ENCODE results near the gene ALKBH1.
"Not testable (repeated sequence)": the region's sequence is repeated elsewhere in the genome, so short reads cannot be mapped to it uniquely, and the experiment has no call there.

The ALKBH1 gene

DNA sequence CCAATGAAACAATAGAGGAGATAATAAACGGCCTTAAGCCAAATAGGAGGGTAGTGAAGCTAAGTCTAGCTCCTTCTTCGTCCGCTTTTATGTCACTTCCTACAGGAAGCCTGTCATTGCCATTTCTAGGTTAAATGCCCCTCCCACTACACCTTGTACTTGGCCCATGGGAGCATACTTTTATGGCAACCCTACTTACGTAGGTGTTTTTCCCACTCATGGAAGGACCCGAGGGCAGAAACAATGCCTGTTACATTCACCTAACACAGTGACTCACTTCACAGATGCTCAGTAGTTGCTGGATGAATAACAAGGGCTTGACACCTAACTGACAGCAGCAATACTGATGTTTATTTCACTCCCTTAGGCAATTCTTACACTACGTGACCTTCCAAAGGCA, 44.5 kb downstream of the ALKBH1 start:
- POLR2A ChIA-PET: no interaction called here
- TF ChIP-seq SUZ12 (IDR thresholded peaks at IDR 0.05): no peak
- TF ChIP-seq NFRKB (IDR thresholded peaks at IDR 0.05): no peak
- TF ChIP-seq HDGF (IDR thresholded peaks at IDR 0.05; ENCODE audit: borderline replicate concordance): no peak
- no peak for TF ChIP-seq L3MBTL2 (conservative IDR thresholded peaks at IDR 0.05)
- TF ChIP-seq FOXK2 (IDR thresholded peaks at IDR 0.05): no peak
- no peak for TF ChIP-seq FOXA1 (IDR thresholded peaks at IDR 0.05)
- no peak for TF ChIP-seq ZNF384 (IDR thresholded peaks at IDR 0.05)
- no peak for TF ChIP-seq SP1 (IDR thresholded peaks at IDR 0.05)
- no peak for TF ChIP-seq TARDBP (IDR thresholded peaks at IDR 0.05)
- no peak for TF ChIP-seq FOXM1 (IDR thresholded peaks at IDR 0.05; ENCODE audit: borderline replicate concordance)
- no peak for TF ChIP-seq CTBP1 (IDR thresholded peaks at IDR 0.05; ENCODE audit: borderline replicate concordance)
- TF ChIP-seq, protein P1, sequence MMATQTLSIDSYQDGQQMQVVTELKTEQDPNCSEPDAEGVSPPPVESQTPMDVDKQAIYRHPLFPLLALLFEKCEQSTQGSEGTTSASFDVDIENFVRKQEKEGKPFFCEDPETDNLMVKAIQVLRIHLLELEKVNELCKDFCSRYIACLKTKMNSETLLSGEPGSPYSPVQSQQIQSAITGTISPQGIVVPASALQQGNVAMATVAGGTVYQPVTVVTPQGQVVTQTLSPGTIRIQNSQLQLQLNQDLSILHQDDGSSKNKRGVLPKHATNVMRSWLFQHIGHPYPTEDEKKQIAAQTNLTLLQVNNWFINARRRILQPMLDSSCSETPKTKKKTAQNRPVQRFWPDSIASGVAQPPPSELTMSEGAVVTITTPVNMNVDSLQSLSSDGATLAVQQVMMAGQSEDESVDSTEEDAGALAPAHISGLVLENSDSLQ (IDR thresholded peaks at IDR 0.05): no peak
- CTCF ChIA-PET: no interaction called here
- no peak for DNase-seq (ENCODE audit: extremely low spot score)

DNA sequence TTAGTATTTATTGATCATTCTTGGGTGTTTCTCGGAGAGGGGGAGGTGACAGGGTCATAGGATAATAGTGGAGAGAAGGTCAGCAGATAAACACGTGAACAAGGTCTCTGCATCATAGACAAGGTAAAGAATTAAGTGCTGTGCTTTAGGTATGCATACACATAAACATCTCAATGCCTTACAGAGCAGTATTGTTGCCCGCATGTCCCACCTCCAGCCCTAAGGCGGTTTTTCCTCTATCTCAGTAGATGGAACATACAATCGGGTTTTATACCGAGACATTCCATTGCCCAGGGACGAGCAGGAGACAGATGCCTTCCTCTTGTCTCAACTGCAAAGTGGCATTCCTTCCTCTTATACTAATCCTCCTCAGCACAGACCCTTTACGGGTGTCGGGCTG, 46.3 kb downstream of the ALKBH1 start:
- POLR2A ChIA-PET; DNase-seq (ENCODE audit: extremely low spot score); CTCF ChIA-PET: not testable (repeated sequence)

DNA sequence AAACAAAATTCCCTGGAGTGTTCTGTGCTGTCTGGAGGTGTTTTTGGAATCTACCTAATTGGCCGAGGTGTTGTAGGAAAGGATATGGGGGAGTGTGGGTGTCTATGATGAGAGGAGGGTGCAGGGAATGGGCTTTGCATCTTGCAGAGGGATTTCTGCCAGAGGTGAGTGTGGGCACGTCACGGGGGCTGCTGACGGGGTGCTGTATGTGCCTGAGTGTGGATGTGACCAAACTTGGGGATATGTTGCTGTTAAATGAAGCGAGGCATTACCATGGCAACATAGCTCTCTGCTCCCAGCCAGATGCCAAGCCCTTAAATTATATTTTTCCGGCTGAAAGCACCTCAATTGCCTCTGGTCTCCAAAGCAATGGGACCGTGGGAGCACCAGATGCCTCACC, 47.1 kb downstream of the ALKBH1 start:
- no peak for DNase-seq (ENCODE audit: extremely low spot score)
- CTCF ChIA-PET: no interaction called here
- POLR2A ChIA-PET: no interaction called here
- TF ChIP-seq ZNF384 (IDR thresholded peaks at IDR 0.05): no peak
- no peak for TF ChIP-seq L3MBTL2 (conservative IDR thresholded peaks at IDR 0.05)
- TF ChIP-seq NFRKB (IDR thresholded peaks at IDR 0.05): no peak
- TF ChIP-seq HDGF (IDR thresholded peaks at IDR 0.05; ENCODE audit: borderline replicate concordance): no peak
- TF ChIP-seq TARDBP (IDR thresholded peaks at IDR 0.05): no peak
- TF ChIP-seq LEF1 (IDR thresholded peaks at IDR 0.05; ENCODE audit: borderline replicate concordance): no peak
- no peak for TF ChIP-seq ELF4 (IDR thresholded peaks at IDR 0.05)
- TF ChIP-seq SUZ12 (IDR thresholded peaks at IDR 0.05): no peak
- no peak for TF ChIP-seq SP1 (IDR thresholded peaks at IDR 0.05)
- TF ChIP-seq CTBP1 (IDR thresholded peaks at IDR 0.05; ENCODE audit: borderline replicate concordance): no peak
- TF ChIP-seq BHLHE40 (IDR thresholded peaks at IDR 0.05; ENCODE audit: borderline replicate concordance): no peak
- no peak for TF ChIP-seq FOXK2 (IDR thresholded peaks at IDR 0.05)
- TF ChIP-seq, protein P1 (IDR thresholded peaks at IDR 0.05): no peak
- TF ChIP-seq ARNT (IDR thresholded peaks at IDR 0.05): no peak
- TF ChIP-seq FOXM1 (IDR thresholded peaks at IDR 0.05; ENCODE audit: borderline replicate concordance): no peak
- TF ChIP-seq FOXA1 (IDR thresholded peaks at IDR 0.05): no peak

DNA sequence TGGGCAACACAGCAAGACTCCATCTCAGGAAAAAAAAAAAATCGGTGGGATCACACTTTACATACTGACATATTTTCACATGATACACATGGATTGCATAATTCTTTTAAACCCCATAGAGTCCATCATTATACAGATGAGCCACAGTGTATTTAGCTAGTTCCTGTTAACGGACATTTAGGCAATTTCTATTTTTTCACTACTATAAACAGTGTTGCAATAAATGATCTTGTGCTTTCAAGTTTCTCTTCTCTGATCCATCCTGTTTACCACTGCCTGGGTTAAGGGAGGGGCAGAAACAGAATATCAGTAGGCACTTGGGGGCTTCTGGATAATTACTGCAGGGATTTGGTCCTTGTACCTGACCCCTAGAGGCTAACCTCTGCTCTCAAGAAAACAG, 48.0 kb downstream of the ALKBH1 start:
- no peak for DNase-seq (ENCODE audit: extremely low spot score)
- no peak for TF ChIP-seq ARNT (IDR thresholded peaks at IDR 0.05)
- TF ChIP-seq SP1 (IDR thresholded peaks at IDR 0.05): no peak
- TF ChIP-seq L3MBTL2 (conservative IDR thresholded peaks at IDR 0.05): no peak
- no peak for TF ChIP-seq BHLHE40 (IDR thresholded peaks at IDR 0.05; ENCODE audit: borderline replicate concordance)
- no peak for TF ChIP-seq SUZ12 (IDR thresholded peaks at IDR 0.05)
- no peak for TF ChIP-seq NFRKB (IDR thresholded peaks at IDR 0.05)
- no peak for TF ChIP-seq LEF1 (IDR thresholded peaks at IDR 0.05; ENCODE audit: borderline replicate concordance)
- no peak for TF ChIP-seq CTBP1 (IDR thresholded peaks at IDR 0.05; ENCODE audit: borderline replicate concordance)
- no peak for TF ChIP-seq HDGF (IDR thresholded peaks at IDR 0.05; ENCODE audit: borderline replicate concordance)
- no peak for TF ChIP-seq FOXM1 (IDR thresholded peaks at IDR 0.05; ENCODE audit: borderline replicate concordance)
- TF ChIP-seq, protein P1 (IDR thresholded peaks at IDR 0.05): no peak
- TF ChIP-seq ELF4 (IDR thresholded peaks at IDR 0.05): no peak
- TF ChIP-seq TARDBP (IDR thresholded peaks at IDR 0.05): no peak
- no peak for TF ChIP-seq ZNF384 (IDR thresholded peaks at IDR 0.05)
- no peak for TF ChIP-seq FOXA1 (IDR thresholded peaks at IDR 0.05)
- no peak for TF ChIP-seq FOXK2 (IDR thresholded peaks at IDR 0.05)
- ChIA-PET POLR2A (no interaction called here), CTCF (no interaction called here)

DNA sequence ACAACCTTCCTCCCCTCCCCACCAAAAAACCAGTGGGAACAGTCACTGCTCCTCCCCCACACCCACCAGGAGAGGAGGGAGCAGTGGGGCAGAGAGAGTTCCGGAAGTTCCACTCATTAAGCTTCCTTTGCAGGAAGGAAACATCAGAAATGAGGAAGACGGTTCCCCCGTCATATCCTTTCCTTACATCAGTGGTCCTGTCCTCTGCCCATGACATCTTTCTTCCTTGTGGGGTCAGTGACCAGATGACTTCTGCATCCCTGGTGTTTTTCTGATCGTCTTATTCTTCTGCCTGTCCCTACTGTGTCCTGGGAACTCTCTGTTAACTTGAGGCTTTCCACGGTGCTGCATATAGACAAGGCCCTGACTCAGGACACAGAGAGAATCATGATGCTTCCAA, 50.5 kb downstream of the ALKBH1 start:
- no peak for TF ChIP-seq ELF4 (IDR thresholded peaks at IDR 0.05)
- TF ChIP-seq LEF1 (IDR thresholded peaks at IDR 0.05; ENCODE audit: borderline replicate concordance): no peak
- no peak for TF ChIP-seq BHLHE40 (IDR thresholded peaks at IDR 0.05; ENCODE audit: borderline replicate concordance)
- TF ChIP-seq CTBP1 (IDR thresholded peaks at IDR 0.05; ENCODE audit: borderline replicate concordance): no peak
- TF ChIP-seq, protein P1 (IDR thresholded peaks at IDR 0.05): no peak
- TF ChIP-seq ARNT (IDR thresholded peaks at IDR 0.05): no peak
- TF ChIP-seq ZNF384 (IDR thresholded peaks at IDR 0.05): no peak
- no peak for TF ChIP-seq TARDBP (IDR thresholded peaks at IDR 0.05)
- TF ChIP-seq NFRKB (IDR thresholded peaks at IDR 0.05): no peak
- no peak for TF ChIP-seq L3MBTL2 (conservative IDR thresholded peaks at IDR 0.05)
- no peak for TF ChIP-seq SUZ12 (IDR thresholded peaks at IDR 0.05)
- no peak for TF ChIP-seq SP1 (IDR thresholded peaks at IDR 0.05)
- no peak for TF ChIP-seq FOXM1 (IDR thresholded peaks at IDR 0.05; ENCODE audit: borderline replicate concordance)
- TF ChIP-seq FOXK2 (IDR thresholded peaks at IDR 0.05): no peak
- TF ChIP-seq FOXA1 (IDR thresholded peaks at IDR 0.05): no peak
- TF ChIP-seq HDGF (IDR thresholded peaks at IDR 0.05; ENCODE audit: borderline replicate concordance): no peak
- ChIA-PET CTCF (no interaction called here), POLR2A (no interaction called here)
- DNase-seq (ENCODE audit: extremely low spot score): no peak

DNA sequence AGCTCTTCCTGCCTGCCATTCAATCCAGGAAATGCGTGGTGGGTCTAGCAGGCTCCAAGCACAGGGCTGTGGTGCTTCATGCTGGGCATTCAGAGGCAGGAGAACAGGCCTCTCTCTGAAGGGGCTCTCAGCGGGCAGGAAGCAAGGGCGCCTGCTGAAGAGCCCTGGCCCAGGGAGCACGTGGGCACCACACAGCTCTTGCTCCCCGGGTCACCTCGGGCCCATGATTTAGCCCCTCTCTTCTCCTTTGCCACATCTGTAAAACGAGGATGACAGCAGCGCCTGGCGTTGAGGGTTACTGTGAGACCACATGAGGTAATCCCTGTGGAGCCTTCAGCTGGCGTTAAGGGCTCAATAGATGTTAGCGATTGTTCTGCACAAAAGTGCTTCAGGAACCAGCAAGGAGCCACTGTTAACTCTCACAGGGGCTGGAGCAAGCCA, 53.8 kb downstream of the ALKBH1 start:
- no peak for DNase-seq (ENCODE audit: extremely low spot score)
- ChIA-PET POLR2A (no interaction called here), CTCF (interaction anchor here (0.8 kb wide), 1 partner anchor 76 kb away, joined by 4 read pairs; no protein-coding TSS in a partner anchor)
- TF ChIP-seq ARNT (IDR thresholded peaks at IDR 0.05) (no peak), BHLHE40 (IDR thresholded peaks at IDR 0.05; ENCODE audit: borderline replicate concordance) (no peak), NFRKB (IDR thresholded peaks at IDR 0.05) (no peak)

Data from HEK293T (cell line).